Measurements from ENCODE around the gene NSUN6. TPM values are rescaled to one million over a fixed set of nuclear protein-coding genes. Genes with fewer than 3 reads are reported as not detected.

Gene NSUN6
- total and polyA plus RNA-seq, 5 donors from 2014 or later: 10.2 to 43.6 (median 14.4) TPM

Other genes starting within 250 kb of the NSUN6 start
- gene ARL5B, start 7.8 kb upstream of the NSUN6 start, total RNA-seq: 37.4 TPM
- gene ARL5B, start 7.8 kb upstream of the NSUN6 start, polyA plus RNA-seq: 1 to 10 TPM; 1.1 to 1.5 (median 1.2) TPM